GM20000 (cell line): Measurements from ENCODE around the gene MTG2.

Source experiments
- DNase-seq: peaks from one replicate; pipeline ENCODE4 v3.0.0; 2012; ENCODE audit warnings: low spot score
- TF ChIP-seq, protein P1 (sequence below): IDR thresholded peaks from 2 replicates; pipeline ENCODE4 v1.5.1; 2012; ENCODE audit warnings: mild to moderate bottlenecking, control low read depth; ENCODE audit errors: extremely low read depth, missing control alignments

Gene MTG2

DNA sequence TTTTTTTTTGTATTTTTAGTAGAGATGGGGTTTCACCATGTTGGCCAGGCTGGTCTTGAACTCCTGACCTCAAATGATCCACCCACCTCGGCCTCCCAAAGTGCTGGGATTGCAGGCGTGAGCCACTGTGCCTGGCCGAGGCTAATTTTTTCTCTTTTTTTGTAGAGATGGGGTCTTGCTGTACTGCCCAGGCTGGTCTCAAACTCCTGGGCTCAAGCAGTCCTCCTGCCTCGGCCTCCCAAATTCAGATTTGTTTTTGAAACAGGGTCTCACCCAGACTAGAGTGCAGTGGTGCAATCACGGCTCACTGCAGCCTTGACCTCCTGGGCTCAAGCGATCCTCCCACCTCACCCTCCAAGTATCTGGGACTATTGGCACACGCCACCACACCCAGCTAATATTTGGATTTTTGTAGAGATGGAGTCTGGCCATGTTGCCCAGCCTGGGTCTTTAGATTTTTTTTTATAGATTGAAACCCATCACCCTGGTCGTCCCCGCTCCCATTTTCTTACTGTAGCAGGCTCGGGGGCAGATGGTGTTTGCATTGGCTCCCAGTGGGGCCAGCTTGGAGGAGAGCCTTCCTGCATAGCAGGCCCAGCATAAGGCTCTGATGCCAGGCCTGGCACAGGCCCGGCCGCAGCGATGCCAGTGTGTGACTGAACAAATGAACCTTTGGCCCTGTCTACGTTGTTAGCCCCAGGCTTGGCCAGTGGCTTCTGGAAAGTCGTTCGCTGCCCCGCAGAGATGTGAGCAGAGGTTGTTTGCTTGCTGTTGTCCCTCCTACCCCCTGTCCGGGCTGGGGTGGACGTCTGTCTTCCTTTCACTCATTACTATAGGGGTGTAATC lies 4.3 kb upstream of the MTG2 start:
- no peak for DNase-seq
- TF ChIP-seq, protein P1, sequence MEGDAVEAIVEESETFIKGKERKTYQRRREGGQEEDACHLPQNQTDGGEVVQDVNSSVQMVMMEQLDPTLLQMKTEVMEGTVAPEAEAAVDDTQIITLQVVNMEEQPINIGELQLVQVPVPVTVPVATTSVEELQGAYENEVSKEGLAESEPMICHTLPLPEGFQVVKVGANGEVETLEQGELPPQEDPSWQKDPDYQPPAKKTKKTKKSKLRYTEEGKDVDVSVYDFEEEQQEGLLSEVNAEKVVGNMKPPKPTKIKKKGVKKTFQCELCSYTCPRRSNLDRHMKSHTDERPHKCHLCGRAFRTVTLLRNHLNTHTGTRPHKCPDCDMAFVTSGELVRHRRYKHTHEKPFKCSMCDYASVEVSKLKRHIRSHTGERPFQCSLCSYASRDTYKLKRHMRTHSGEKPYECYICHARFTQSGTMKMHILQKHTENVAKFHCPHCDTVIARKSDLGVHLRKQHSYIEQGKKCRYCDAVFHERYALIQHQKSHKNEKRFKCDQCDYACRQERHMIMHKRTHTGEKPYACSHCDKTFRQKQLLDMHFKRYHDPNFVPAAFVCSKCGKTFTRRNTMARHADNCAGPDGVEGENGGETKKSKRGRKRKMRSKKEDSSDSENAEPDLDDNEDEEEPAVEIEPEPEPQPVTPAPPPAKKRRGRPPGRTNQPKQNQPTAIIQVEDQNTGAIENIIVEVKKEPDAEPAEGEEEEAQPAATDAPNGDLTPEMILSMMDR: no peak

DNA sequence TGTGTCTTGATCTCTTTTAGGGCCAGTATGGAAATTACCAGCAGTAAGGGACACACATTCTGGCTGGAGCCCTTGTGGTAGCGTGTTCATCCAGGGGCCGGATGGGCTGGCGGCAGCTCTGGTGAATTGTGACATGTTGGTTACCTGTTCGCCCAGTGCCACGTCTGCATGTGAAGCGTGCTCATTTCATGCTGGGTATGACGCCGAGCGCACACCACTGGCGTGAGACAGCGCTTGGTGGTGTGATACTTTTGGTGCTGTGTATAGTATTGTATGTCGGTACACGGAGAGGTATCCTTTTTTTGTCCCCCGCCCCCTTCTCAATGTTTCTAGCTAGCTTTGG lies 3.7 kb upstream of the MTG2 start:
- no peak for DNase-seq
- TF ChIP-seq, protein P1: no peak

DNA sequence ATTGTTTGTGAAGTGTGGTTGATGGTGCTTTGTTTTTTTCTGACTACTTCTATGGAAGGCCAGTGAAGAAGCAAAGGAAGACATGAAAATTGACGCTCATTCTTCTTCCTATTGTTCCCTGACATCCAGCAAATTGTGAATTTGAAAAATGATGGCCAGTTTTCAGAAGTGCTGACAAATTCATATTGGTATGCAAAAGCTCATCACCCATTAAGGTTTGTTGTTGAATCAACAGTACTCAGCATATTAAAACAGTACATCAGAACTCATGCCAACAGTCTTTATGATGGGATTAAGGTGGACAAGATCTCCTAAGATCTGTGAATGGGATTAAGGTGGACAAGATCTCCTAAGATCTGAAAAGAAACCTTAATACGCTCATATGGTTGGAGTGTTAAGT lies 1.0 kb upstream of the MTG2 start:
- TF ChIP-seq, protein P1: no peak
- DNase-seq: no peak

GRCh38 chr20:62183426-62184142 lies 756 bp downstream of the MTG2 start:
- no peak for DNase-seq

DNA sequence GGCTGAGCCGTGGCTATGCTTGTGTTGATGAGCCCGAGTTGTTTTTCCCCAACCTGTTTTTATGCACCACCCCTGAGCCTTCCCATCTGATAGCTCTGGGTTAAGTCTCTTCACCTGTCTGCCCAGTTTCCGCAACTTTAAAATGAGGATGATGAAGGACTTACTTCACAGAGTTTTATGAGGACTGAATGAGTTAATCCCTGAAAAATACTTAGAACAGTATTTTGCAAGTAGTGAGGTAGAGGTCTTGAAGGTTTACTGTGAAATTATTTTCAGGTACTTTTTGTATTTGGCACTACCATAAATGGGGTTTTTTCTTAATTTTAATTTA lies 3.2 kb downstream of the MTG2 start:
- TF ChIP-seq, protein P1: no peak
- DNase-seq: no peak

More at GRCh38 chr20:62183426-62184142, 756 bp downstream of the MTG2 start:
- TF ChIP-seq, protein P1: no peak

DNA sequence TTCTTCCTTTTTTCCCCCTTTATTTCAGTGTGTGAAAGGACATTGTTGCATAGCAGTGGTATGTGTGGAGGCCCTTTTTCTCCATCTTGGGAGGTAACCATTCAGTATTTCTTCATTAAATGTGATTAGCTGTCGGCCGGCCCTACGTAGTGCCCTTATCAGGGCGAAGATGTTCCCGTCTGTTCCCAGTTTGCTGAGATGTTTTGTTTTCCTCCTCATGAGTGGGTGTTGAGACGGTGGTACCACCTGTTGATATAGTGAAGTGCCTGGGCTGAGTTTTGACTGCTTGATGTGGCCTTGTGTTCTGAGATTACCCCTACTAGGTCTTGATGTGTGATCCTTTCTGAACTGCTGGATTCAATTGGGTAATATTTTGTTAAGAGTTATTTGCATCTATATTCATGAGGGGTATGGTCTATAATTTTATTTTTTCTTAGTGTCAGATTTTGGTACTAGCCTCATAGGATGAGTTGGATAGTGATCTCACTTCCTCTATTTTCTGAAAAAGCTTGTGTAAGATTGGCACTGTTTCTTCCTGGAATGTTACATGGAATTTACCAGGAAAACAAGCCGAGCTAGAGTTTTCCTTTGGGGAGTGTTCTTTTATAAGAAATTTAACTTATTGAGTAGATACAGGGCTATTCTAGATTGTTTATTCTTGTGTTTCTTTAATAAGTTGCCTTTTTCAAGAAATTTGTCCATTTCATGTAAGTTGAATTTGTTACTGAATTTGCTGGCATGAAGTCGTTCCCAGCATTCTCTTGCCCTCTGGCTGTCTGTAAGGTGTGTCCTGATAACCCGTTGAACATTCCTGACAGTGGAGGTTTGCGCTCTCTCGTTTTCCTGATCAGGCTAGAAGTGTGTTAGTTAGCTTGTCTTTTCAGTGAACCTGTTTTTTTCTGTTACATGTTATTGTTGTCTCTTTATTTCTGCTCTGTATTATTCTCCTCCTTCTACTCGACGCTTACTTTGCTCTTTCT lies 4.3 kb downstream of the MTG2 start:
- DNase-seq: no peak
- TF ChIP-seq, protein P1: no peak
